Measurements from ENCODE around the gene ZNF80.

GRCh38 chr3:114221165-114221880 is 16.1 kb downstream of the ZNF80 start:
- no peak for TF ChIP-seq POLR2A (IDR thresholded peaks at IDR 0.05)
- TF ChIP-seq, protein P1, sequence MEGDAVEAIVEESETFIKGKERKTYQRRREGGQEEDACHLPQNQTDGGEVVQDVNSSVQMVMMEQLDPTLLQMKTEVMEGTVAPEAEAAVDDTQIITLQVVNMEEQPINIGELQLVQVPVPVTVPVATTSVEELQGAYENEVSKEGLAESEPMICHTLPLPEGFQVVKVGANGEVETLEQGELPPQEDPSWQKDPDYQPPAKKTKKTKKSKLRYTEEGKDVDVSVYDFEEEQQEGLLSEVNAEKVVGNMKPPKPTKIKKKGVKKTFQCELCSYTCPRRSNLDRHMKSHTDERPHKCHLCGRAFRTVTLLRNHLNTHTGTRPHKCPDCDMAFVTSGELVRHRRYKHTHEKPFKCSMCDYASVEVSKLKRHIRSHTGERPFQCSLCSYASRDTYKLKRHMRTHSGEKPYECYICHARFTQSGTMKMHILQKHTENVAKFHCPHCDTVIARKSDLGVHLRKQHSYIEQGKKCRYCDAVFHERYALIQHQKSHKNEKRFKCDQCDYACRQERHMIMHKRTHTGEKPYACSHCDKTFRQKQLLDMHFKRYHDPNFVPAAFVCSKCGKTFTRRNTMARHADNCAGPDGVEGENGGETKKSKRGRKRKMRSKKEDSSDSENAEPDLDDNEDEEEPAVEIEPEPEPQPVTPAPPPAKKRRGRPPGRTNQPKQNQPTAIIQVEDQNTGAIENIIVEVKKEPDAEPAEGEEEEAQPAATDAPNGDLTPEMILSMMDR (IDR thresholded peaks at IDR 0.05): no peak

Measured in lower leg skin (tissue), 3 donors.